GM21515 (cell line): ENCODE data around the gene CYS1.

ENCODE experiments used
- ATAC-seq: cut with Tn5 transposase; IDR thresholded peaks from one replicate; pipeline ENCODE4 v1.9.1; 2021; ENCODE audit not compliant: unreplicated experiment

The CYS1 gene

DNA sequence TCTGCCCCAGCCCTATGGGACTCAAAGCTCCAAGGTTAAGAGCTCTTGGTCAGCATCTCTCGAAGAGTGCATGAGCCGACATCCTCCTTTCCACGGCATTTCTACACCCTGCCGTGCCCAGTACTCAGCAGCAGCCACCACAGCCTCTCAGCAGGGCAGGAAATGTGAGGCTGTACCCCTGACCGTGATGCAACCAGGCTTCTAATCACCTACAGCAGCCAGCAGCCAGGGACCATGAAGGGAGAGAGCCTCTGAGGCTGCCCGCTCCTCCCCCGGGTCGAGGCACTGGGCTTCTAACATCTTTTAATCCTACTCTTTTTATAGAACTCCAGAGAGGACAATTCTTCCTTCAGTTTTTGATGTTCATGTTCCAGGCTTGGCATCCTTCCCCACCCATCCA, 6.5 kb downstream of the CYS1 start:
- ATAC-seq = no peak

DNA sequence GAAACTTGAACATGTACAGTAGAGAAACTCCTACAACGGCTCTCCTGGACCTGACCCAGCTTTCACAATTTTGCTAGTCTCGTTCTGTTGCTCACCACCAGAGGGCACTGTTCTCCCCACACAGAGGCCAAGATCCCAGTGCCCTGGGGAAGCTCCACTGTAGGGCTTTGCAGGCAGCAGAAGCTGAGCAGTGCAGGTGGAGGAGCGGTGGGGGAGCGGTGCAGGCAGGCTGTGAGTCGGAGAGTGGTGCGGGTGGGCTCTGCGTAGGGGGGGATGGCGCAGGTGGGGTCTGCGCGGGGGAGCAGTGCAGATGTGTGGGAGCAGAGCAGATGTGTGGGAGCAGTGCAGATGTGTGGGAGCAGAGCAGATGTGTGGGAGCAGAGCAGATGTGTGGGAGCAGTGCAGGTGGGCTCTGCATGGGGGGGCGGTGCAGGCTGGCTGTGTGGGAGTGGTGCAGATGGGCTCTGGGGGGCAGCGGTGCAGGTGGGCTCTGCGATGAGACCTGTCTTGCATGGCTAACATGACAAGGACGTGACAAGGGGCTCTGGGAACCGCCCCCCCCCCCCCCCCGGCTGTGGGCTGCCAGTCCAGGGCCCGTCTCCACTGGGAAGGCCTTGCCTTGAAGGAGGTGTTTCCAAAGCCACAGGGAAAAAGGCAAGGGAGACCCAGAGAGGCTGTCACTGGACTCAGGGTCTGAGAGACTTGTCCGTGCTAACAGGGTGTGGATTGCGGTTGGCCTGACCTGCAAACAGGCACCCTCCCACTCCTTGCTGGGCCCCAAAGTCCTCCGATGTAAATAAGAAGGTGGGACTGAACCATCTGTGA, 7.3 kb downstream of the CYS1 start:
- ATAC-seq = peak; percentile 80

DNA sequence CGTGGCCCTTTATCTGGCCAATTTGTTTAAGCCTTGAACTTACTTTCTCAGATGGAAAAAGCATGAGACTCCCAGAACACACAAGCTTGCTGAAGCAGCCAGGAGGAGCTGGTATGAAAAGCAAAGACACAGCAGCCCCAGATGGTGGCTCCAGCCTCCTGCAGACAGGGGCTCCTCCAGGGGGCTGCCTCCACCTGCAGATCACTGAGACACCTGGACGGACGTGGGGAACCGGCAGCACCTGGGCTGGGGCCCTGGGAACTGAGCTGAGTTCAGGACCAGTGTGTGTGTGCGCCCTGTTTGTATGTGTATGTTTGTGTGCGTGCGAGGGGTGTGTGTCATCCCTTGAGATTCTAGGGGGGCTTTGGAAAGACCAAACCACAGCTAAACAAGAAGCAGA, 8.6 kb downstream of the CYS1 start:
- no peak for ATAC-seq

DNA sequence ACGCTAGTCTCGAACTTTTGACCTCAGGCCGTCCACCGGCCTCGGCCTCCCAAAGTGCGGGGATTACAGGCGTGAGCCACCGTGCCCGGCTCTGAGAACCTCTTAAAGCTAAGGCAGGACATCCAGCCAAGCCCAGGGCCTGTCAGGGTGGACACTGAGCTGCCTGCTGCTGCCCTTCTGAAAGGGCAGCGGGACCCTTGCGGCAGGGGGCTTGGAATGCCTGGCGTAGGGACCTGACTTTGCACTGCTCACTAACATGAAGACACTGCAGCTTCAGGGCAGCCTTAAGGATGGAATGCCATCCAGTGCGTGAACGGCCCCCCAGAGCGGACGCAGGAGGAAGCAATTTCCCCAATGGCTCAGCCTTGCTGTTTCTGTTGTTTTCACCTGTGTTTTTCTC, 9.0 kb downstream of the CYS1 start:
- no peak for ATAC-seq

DNA sequence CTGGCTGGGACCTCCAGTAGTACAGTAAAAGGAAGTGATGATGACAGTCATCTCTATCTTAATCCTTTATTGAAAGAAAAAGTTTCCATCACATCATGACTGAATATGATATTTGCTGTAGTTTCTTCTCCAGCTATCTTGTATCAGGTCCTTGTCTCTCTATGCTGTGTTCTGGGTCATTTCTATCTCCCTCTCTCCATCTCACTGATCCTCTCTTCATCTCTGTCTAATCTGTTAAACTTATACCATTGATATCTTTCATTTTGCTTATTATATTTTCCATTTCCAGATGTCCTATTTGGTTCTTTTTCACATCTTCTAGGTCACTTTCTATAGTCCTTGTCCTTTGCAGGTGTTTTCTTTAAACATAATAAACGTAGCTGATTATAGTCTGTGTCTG, 12.3 kb downstream of the CYS1 start:
- no peak for ATAC-seq

DNA sequence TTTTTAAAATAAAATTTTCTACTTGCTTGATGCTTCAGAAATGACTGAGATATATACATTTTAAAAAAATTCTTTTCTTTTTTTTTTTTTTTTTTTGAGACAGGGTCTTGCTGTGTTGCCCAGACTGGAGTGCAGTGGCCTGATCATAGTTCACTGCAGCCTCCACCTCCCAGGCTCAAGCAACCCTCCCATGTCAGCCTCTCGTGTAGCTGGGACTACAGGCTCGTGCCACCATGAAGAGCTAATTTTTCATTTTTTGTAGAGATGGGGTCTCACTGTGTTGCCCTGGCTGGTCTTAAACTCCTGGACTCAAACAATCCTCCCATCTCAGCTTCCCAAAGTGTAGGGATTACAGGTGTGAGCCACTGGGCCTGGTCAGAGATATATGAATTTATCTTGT, 12.9 kb downstream of the CYS1 start:
- no peak for ATAC-seq

DNA sequence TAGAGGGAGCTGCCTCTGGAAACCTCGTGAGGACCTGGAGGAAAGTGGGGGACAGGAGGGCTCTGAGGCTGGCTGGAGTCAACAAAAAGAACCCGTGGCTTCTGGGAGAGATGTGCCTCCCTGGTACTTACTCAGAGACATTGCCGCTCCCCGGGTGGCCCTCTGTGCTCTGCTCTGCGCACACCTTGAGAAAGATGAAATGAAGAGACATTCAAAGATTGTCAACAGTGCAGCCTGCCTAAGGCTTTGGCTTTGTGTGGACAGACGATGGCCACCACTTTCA, 14.5 kb downstream of the CYS1 start:
- no peak for ATAC-seq

DNA sequence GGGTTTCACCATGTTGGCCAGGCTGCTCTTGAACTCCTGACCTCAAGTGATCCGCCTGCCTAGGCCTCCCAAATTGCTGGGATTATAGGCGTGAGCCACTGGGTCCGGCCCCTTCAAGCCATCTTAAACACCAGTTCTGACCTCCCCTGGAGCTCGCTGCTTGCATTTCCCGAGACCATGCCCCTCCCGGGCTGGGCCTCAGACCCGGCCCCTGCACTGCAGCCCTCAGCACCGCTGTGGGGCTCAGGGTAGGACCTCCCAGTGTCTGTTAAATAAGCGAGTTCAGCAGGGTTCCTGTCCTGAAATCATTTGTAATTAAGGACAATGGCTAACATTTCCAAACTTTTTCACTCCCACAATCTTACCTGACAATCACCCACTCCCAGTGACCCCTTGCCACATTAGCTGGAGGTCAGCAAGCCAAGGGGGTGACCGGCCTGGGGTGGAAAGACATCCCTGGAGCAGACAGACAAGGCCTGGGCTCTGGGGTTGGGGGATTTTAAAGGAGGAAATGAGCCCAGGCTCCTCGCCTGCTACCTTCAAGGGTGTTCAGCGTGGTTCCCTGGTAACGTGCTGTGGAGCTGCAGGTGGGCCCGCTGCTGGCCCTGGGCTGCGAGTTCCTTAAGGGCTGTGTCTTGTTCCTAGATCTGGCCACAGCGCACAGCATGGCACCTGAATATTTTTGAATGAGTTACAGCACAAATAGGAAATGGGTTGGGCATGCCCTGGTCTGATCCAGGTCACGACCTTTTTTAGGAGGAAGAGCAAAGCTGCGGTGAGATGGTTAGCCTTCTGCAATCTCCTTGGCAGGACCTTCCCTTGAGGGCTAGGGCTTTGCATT, 15.1 kb downstream of the CYS1 start:
- ATAC-seq = no peak

DNA sequence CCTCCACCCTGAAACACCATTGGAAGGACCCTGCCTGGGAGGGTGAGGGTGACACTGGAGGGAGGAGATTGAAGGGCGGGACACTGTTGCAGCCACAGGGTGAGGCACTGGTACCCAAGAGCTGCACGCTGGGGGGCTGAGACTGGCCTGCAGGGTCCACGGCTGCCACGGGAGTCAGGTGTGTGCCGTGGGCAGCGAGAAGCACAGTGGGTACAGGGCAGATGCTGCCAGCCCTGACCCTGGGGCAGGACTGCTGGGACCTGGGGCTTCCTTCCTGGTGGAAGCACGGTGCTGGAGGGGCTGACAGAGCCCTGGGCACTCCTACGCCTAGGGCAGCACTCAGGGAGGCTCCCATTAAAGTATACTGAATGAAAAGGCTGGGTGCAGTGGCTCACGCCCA, 16.6 kb downstream of the CYS1 start:
- no peak for ATAC-seq

DNA sequence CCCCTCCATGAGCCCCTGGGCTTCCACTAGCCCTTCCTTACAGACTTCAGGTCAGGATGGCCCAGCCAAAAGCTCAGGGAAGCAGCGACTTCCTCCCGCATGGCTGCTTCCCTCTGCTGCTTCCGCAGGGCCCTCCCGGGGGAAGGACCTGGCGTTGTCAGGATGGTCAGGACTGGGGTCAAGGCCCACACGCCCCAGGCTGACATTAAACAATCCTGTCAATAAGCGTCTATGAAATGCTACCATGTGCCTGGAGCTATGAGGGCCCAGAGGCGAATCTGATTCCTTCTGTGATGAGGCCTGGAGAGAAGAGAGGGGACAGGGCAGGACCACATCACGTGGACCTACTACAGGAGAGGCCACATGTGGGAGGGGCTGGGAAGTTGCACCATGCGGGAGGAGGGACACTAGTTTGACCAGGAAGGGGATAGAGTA, 17.3 kb downstream of the CYS1 start:
- no peak for ATAC-seq

DNA sequence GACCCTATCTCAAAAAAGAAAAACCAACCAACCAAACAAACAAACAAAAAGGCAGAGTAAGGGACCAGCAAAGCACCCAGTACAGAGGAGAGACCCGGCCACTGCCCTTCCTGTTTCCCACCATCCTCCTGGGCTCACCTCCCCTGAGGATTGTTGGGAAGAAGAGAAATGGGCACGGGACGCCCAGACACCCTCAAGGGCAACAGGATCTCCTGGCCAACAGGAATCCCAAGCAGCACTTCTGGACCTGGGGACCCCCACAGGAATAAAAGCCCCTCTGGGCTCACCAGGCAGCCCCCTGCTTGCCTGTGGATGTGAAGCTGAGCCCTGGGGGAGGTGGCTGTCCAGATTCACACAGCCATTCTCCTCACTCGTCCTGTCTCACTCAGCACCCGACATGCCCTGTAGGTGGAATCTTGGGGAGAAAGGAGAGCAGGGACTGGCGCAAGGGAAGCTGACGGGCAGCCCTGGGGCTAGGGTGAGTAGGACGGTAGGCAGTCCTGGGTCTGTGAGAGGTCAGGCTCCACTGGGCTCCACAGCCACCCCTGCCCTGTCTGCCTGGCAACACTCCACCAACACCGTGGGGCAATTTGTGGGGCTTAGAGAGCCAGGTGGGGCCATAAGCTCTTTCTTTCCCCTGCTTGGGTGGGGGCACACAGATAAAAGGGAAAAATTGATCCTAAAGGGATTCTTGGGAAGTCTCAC, 18.8 kb downstream of the CYS1 start:
- no peak for ATAC-seq

DNA sequence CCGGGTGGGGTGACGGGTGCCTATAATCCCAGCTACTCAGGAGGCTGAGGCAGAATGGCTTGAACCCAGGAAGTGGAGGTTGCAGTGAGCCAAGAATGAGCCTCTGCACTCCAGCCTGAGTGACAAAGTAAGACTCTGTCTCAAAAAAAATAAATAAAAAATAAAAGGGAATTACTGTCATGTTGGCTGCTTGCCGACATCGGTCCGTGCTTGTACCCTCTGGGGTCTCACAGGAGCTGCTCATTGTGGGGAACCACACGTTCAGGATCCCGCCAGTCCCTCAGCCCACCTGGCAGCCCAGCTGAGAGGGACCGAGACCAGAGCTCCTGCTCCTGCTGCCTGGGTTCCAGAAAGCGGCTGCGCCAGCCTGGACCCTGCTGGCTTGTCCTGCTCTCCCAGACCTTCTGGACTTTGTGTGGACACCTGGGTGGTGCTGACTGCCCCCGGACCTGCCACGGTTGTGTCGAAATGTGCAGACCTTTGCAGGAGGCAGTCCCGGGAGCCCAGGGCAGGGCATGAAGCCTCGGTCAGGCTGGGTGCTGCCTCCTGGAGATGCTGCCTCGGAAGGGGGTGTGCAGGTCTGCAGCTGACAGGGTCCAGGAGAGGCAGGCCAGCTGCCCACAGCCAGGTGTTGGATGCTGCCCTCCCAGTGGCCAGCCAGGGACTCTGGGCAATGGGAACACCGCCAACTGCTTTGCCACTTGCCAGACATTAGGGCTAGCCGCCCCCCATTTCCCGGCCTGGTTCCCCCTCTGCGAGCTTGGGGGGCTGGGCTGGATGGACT, 20.5 kb downstream of the CYS1 start:
- no peak for ATAC-seq

DNA sequence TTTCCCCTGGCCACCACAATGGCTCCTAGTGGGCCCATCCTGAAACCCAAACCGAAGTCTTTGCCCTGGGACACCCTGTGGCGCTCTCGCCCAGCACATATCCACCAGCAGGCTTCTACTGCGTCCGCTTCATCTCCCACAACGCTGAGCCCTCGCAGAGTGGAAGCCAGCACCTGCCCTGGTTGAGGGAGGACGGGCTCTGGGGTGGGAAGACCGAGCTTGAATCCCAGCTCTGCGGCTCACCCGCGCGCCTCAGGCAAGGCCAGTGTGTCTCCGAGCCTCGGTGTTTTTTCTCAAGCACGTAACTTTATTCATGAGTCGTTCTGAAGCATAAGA, 21.2 kb downstream of the CYS1 start:
- no peak for ATAC-seq

DNA sequence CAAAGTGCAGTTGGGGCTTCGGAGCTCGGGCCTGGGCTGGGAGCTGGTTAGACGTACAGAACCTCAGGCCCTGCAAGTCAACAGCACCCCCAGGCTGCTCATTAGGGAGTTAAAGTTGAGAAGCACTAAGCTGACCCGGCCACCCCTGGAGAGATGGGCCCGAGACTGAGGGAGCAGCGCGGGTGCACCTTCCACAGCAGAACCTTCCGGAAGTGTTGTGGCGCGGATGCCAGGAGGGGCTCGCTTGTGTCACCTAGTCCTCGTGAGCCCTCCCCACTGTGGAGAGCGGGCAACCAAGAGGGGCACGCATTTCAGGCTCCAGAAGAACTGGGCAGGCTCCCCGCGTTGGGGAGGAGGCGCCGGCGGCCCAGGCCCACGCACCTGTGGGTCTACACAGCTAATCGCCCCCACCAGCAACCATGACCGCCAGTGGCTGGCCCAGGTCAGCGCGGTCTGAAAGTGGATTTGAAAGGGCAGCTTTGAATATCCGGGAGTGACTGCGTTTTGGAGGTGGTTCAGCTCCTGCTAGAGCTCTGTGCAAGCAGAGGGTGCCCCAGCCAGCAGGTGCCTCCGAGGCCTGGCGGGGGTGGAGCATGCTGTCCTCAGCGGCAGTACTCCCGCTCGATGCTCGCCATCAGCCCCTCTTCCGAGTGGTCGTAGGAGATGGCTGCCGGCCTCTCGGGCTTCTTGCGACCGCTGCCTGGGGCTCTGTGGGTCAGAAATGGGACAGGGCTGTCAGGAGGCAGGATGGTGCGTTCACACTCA, 21.8 kb downstream of the CYS1 start:
- ATAC-seq = no peak

DNA sequence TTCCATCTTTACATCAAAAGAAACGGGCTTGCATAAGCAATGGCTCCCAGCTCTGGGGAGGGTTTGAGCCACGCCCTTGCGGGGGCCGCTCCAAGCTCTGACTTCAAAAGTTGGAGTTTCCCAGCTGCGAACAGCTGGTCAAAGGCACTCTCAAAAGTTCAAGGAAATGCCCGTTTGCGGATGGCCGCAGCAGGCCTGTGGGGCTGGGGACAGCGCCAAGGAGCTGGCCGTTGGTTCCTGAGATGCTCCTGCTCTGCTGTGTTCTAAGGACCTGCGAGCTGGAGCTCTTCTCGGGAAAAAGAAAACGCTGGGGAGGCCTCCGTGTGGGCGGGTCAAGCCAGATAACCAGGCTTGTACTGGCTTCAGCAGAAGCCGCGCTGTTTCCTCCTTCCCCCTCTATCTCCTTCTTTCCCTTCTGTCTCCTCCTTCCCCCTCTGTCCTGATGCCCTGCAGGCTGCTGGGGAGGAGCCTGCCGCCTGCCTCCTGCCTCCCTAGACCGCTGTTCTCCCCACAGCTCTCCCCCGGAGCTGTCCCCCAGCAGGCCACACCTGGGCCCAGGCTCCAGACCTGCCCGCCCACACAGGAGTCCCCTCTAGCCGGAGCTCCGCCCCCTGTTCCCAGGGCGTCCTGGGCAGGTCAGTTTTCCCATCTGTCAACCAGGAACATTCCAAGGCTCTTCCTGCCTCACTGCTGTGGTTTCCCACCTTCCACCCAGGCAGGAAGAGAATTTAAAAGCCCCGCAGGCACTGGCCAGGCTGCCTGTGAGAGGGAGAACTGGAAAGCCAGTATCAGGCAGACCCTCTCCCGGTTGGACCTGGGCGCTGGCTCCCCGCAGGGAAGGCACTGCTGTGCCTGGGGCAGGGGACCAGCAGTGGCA, 22.7 kb downstream of the CYS1 start:
- no peak for ATAC-seq

DNA sequence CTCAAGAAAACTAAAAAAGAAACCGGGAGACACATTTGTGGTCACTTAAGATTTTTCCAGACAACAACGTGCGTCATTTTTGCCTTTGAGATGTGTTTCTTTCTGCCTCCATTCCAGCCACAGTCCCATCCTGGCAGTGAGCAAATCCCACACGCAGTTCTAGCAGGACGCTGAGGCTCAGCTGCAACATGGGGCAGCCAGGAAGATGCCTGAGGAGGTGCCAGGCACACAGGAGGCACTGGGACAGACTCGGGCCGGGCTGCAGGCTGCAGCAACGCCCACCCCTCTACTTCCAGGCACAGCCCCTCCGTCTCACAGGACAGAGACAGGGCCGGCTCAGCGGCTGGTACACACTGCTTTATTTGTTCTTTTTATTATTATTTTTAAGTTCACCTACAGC, 23.8 kb downstream of the CYS1 start:
- no peak for ATAC-seq

DNA sequence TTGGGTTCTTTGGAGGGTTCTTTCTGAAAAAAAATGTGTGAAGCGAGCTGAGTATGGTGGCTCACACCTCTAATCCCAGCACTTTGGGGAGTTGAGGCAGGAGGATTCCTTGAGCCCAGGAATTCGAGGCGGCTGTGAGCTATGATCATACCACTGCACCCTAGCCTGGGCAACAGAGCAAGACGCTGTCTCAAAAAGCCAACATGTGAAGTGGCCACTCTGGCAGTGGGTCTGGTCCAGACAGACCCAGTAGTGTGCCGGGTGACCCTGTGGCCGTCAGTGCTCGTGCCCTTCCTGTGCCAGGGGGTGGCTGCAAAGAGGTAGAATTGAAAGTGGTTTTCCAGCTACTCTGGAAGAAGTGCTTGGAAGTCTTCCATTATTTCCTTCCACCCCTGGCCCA, 25.2 kb downstream of the CYS1 start:
- ATAC-seq = no peak

DNA sequence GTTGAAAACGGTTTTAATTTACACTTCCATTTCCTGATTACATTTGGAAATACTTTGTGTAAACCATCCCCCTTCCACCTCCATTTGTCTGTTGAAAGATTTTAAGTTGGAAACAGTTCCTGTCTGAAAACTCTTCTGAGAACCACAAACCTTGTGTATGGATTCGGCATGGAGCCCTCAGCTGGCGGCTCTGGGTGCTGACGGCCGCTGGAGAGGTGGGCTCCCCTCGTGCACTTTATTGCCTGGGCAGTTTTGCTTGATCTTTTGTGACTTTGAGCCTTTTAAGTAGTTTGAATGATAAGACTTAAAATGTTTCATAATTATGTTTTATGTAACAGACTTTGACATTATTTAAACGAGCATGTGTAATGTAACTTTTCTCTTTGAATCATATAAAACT, 25.8 kb downstream of the CYS1 start:
- no peak for ATAC-seq

DNA sequence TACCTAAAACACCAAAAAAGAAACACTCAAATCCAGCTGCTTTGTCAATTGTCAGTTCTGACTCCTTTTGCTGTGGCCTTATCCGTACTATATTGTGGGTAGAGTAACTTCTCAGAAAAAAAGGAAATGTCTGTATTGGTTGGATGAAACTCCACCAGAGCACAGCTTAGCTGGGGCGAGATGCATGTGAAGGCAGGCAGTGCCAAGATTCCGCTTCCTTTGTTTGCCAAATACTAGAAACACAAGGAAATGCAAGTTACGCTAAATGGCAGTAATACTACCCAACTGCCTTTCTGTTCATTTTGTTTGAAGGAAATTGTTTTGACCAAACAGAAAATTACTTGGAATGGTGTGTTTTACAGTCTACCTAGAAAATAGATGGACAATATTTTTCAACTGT, 26.9 kb downstream of the CYS1 start:
- ATAC-seq = no peak

DNA sequence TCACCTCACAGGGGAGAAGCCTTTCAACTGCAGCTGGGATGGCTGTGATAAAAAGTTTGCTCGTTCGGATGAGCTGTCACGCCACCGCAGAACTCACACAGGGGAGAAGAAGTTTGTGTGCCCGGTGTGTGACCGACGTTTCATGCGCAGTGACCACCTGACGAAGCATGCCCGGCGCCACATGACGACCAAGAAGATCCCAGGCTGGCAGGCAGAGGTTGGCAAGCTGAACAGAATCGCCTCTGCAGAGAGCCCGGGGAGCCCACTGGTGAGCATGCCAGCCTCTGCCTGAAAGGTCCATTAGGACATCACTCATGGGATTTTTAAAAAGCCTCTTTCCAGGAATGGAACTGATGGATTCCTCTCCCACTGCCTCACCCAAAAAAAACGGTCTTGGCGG, 28.0 kb downstream of the CYS1 start:
- ATAC-seq = no peak
